T-helper 9 cell (primary cell): Measurements from ENCODE around the gene BBLN.

Source experiments
- DNase-seq: peaks from one replicate; pipeline ENCODE4 v3.0.0-alpha.2; 2020

BBLN gene

GRCh38 chr9:128145951-128146351 lies 14.1 kb upstream of the BBLN start:
- no peak for DNase-seq

GRCh38 chr9:128146591-128147120 lies 13.4 kb upstream of the BBLN start:
- no peak for DNase-seq

- no peak for DNase-seq
Measured at GRCh38 chr9:128148509-128149000, 11.5 kb upstream of the BBLN start.

- DNase-seq: no peak
Measured at GRCh38 chr9:128149001-128149701, 10.9 kb upstream of the BBLN start, which contains the start of gene LCN2. TSS of gene LCN2 (plus strand) at chr9:128149453. CDS start at chr9:128149526, 73 bp downstream.

GRCh38 chr9:128149951-128150593 lies 10.0 kb upstream of the BBLN start:
- DNase-seq: no peak

- DNase-seq: no peak
Measured at GRCh38 chr9:128150594-128151308, 9.3 kb upstream of the BBLN start.

- DNase-seq: no peak
Measured at GRCh38 chr9:128151309-128152132, 8.5 kb upstream of the BBLN start.

- no peak for DNase-seq
Measured at GRCh38 chr9:128152133-128153059, 7.7 kb upstream of the BBLN start.

- DNase-seq: no peak
Measured at GRCh38 chr9:128153060-128153946, 6.8 kb upstream of the BBLN start.

- DNase-seq: no peak
Measured at GRCh38 chr9:128153947-128154695, 5.9 kb upstream of the BBLN start.

GRCh38 chr9:128155736-128156500 lies 4.1 kb upstream of the BBLN start:
- DNase-seq: no peak

GRCh38 chr9:128159522-128159783 lies 612 bp upstream of the BBLN start:
- DNase-seq: peak; percentile 49

- DNase-seq: peak; percentile 21
Measured at GRCh38 chr9:128160603-128160987, 530 bp downstream of the BBLN start.

- DNase-seq: no peak
Measured at GRCh38 chr9:128161215-128161902, 1.3 kb downstream of the BBLN start.

- DNase-seq: no peak
Measured at GRCh38 chr9:128162215-128163026, 2.4 kb downstream of the BBLN start.

- DNase-seq: no peak
Measured at GRCh38 chr9:128163027-128163515, 3.0 kb downstream of the BBLN start.
